GM23248 (cell line): ENCODE measurements around the gene MFSD6. TPM values are rescaled to one million over a fixed set of nuclear protein-coding genes. Genes with fewer than 3 reads are reported as not detected.

Source experiments
- DNase-seq: peaks from one replicate; pipeline ENCODE4 v3.0.0-alpha.2; 2015
- H2AFZ ChIP-seq: fragments of 200-600 bp; sonication (generic); 2 replicates; pipeline ENCODE4 v1.6.1; 2016; ENCODE audit warnings: antibody characterized with exemption
- H3F3A ChIP-seq: fragments of 200-600 bp; sonication (generic); 2 replicates; pipeline ENCODE4 v1.6.1; 2016; ENCODE audit warnings: mild to moderate bottlenecking, antibody characterized with exemption, mixed run types; ENCODE audit not compliant: insufficient read depth
- H3K27ac ChIP-seq: fragments of 200-600 bp; sonication (generic); 2 replicates; pipeline ENCODE4 v1.5.1; 2016; ENCODE audit warnings: mild to moderate bottlenecking
- H3K27me3 ChIP-seq: fragments of 200-600 bp; sonication (generic); replicated peaks from 2 replicates; pipeline ENCODE4 v1.6.1; 2016; ENCODE audit warnings: mild to moderate bottlenecking; ENCODE audit not compliant: insufficient read depth
- H3K36me3 ChIP-seq: fragments of 200-600 bp; sonication (generic); 2 replicates; pipeline ENCODE4 v1.6.1; 2016; ENCODE audit warnings: low read depth, mild to moderate bottlenecking
- H3K4me1 ChIP-seq: fragments of 200-600 bp; sonication (generic); 2 replicates; pipeline ENCODE4 v1.6.1; 2016; ENCODE audit warnings: mild to moderate bottlenecking; ENCODE audit not compliant: insufficient read depth
- H3K4me2 ChIP-seq: fragments of 200-600 bp; sonication (generic); one replicate; pipeline ENCODE4 v1.6.1; 2016; ENCODE audit warnings: mild to moderate bottlenecking; ENCODE audit not compliant: unreplicated experiment
- H3K4me3 ChIP-seq: fragments of 200-600 bp; sonication (generic); 2 replicates; pipeline ENCODE4 v1.5.1; 2016; ENCODE audit warnings: mild to moderate bottlenecking
- H3K79me2 ChIP-seq: fragments of 200-600 bp; sonication (generic); 2 replicates; pipeline ENCODE4 v1.6.1; 2016; ENCODE audit warnings: mild to moderate bottlenecking; ENCODE audit not compliant: insufficient read depth
- H3K9ac ChIP-seq: fragments of 200-600 bp; sonication (generic); 2 replicates; pipeline ENCODE4 v1.6.1; 2016; ENCODE audit warnings: mild to moderate bottlenecking
- H3K9me2 ChIP-seq: fragments of 200-600 bp; sonication (generic); 2 replicates; pipeline ENCODE4 v1.6.1; 2016; ENCODE audit warnings: mixed run types, mild to moderate bottlenecking, moderate library complexity; ENCODE audit not compliant: insufficient read depth
- H3K9me3 ChIP-seq: fragments of 200-600 bp; sonication (generic); one replicate; pipeline ENCODE4 v1.6.1; 2017; ENCODE audit warnings: low read depth
- H4K20me1 ChIP-seq: fragments of 200-600 bp; sonication (generic); 2 replicates; pipeline ENCODE4 v1.6.0; 2016; ENCODE audit not compliant: insufficient read depth
- EZH2 ChIP-seq: fragments of 200-600 bp; sonication (generic); IDR thresholded peaks from 2 replicates; pipeline ENCODE4 v1.6.1; 2018; ENCODE audit warnings: antibody characterized with exemption, mild to moderate bottlenecking; ENCODE audit not compliant: insufficient read depth, poor library complexity, severe bottlenecking
- EZH2phosphoT487 ChIP-seq: fragments of 200-600 bp; sonication (generic); IDR thresholded peaks from 2 replicates; pipeline ENCODE4 v1.6.1; 2018; ENCODE audit warnings: antibody characterized with exemption, moderate library complexity, mild to moderate bottlenecking, low read depth; ENCODE audit not compliant: insufficient read depth
- WGBS, 2 experiments: methylation state at CpG; one replicate each; pipeline ENCODE4 v1.1.6; 2015 to 2017; ENCODE audit warnings: low lambda C conversion rate in 2 of 2, low coverage in 1 of 2; ENCODE audit errors: missing lambda C conversion rate in 2 of 2; 5-methylcytosine and 5-hydroxymethylcytosine counted together
- in situ Hi-C: fragments of 300-500 bp; cut with MboI; formaldehyde crosslinking; loops from 2 replicates; pipeline ENCODE4 v1.15.0; 2020
- polyA plus RNA-seq: library from polyadenylated mRNA; unstranded; fragments of >200 nt; fragmentation: Nextera tagmentation; extraction: Ambion mirVana; gene quantifications from 2 replicates; pipeline ENCODE4 v1.2.1, GENCODE V29; 2016
- total RNA-seq: library from RNA; depleted of rRNA; stranded (reverse); fragments of >200 nt; shearing (Covaris generic); gene quantifications from 2 replicates; pipeline ENCODE4 v1.2.3, GENCODE V29; 2014

MFSD6 gene
- total and polyA plus RNA-seq, 2 experiments from 2014 or later = 3.2 to 6.7 TPM

- Histone ChIP-seq H3K4me1 (peaks cover 7% of the 10 kb centered on the region; the same call in 1 of the 2 replicates), H3K27me3 (no peaks in the 10 kb centered on the region), H3K4me3 (no peak overlapping the region), H3F3A (no peaks in the 10 kb centered on the region), H4K20me1 (no peaks in the 10 kb centered on the region), H3K27ac (no peak overlapping the region), H3K36me3 (no peaks in the 10 kb centered on the region), H3K79me2 (no peaks in the 10 kb centered on the region), H3K9me3 (no peaks in the 10 kb centered on the region), H3K9me2 (no peaks in the 10 kb centered on the region), H3K4me2 (no peak overlapping the region), H2AFZ (no peak overlapping the region), H3K9ac (no peak overlapping the region)
- no peak for TF ChIP-seq EZH2phosphoT487
- TF ChIP-seq EZH2 = no peak
- in situ Hi-C loops = loop anchor here (10.0 kb wide), 1 partner anchor 418 kb away; no protein-coding TSS in a partner anchor
- 96 to 100% methylated on average over 3 of the region's 3 CpGs for WGBS, 2 experiments
- DNase-seq = no peak
Measured at GRCh38 chr2:190503088-190503487, 94.9 kb downstream of the MFSD6 start.

- Histone ChIP-seq H3K27me3 (no peaks in the 10 kb centered on the region), H3K4me3 (no peak overlapping the region), H3K36me3 (no peaks in the 10 kb centered on the region), H3K9ac (no peak overlapping the region), H3K9me3 (no peaks in the 10 kb centered on the region), H3K9me2 (no peaks in the 10 kb centered on the region), H3F3A (no peaks in the 10 kb centered on the region), H3K4me2 (no peak overlapping the region), H3K27ac (no peak overlapping the region), H4K20me1 (no peaks in the 10 kb centered on the region), H3K79me2 (no peaks in the 10 kb centered on the region), H2AFZ (no peak overlapping the region), H3K4me1 (peaks cover 7% of the 10 kb centered on the region; the same call in 1 of the 2 replicates)
- DNase-seq = no peak
- TF ChIP-seq EZH2 (no peak), EZH2phosphoT487 (no peak)
- WGBS, 2 experiments = 91 to 97% methylated on average over 3 of the region's 3 CpGs
- in situ Hi-C loops = loop anchor here (10.0 kb wide), 1 partner anchor 420 kb away; no protein-coding TSS in a partner anchor
Measured at GRCh38 chr2:190504912-190505311, 96.8 kb downstream of the MFSD6 start.

GRCh38 chr2:190505696-190506095 lies 97.5 kb downstream of the MFSD6 start:
- Histone ChIP-seq H3K79me2 (no peaks in the 10 kb centered on the region), H3F3A (no peaks in the 10 kb centered on the region), H3K4me3 (no peak overlapping the region), H3K9me3 (no peaks in the 10 kb centered on the region), H4K20me1 (no peaks in the 10 kb centered on the region), H3K27me3 (no peaks in the 10 kb centered on the region), H3K4me1 (peaks cover 7% of the 10 kb centered on the region; the same call in 1 of the 2 replicates), H3K36me3 (no peaks in the 10 kb centered on the region), H3K27ac (no peak overlapping the region), H3K4me2 (no peak overlapping the region), H3K9ac (no peak overlapping the region), H3K9me2 (no peaks in the 10 kb centered on the region), H2AFZ (no peak overlapping the region)
- no peak for DNase-seq
- in situ Hi-C loops = loop anchor here (10.0 kb wide), 1 partner anchor 421 kb away; no protein-coding TSS in a partner anchor
- WGBS, 2 experiments = 94 to 100% methylated on average over 1 of the region's 1 CpG
- TF ChIP-seq EZH2phosphoT487 = no peak
- TF ChIP-seq EZH2 = no peak

- in situ Hi-C loops = loop anchor here (10.0 kb wide), 1 partner anchor 422 kb away; no protein-coding TSS in a partner anchor
- H3K9me3 ChIP-seq = no peaks in the 10 kb centered on the region
- H3F3A ChIP-seq = no peaks in the 10 kb centered on the region
- DNase-seq = no peak
- no peak overlapping the region for H2AFZ ChIP-seq
- 90 to 98% methylated on average over 2 of the region's 2 CpGs for WGBS, 2 experiments
- H3K4me1 ChIP-seq = peaks cover 4% of the 10 kb centered on the region; the same call in 1 of the 2 replicates
- H3K4me2 ChIP-seq = no peak overlapping the region
- TF ChIP-seq EZH2phosphoT487 (no peak), EZH2 (no peak)
- no peaks in the 10 kb centered on the region for H3K79me2 ChIP-seq
- no peaks in the 10 kb centered on the region for H4K20me1 ChIP-seq
- H3K27me3 ChIP-seq = no peaks in the 10 kb centered on the region
- no peak overlapping the region for H3K4me3 ChIP-seq
- no peaks in the 10 kb centered on the region for H3K9me2 ChIP-seq
- no peaks in the 10 kb centered on the region for H3K36me3 ChIP-seq
- no peak overlapping the region for H3K9ac ChIP-seq
- no peak overlapping the region for H3K27ac ChIP-seq
Measured at GRCh38 chr2:190506666-190507065, 98.5 kb downstream of the MFSD6 start.
